Lung (tissue), 12 donors: Measurements from ENCODE around the gene POLA1. TPM values are rescaled to one million over a fixed set of nuclear protein-coding genes. Genes with fewer than 3 reads are reported as not detected.

Source experiments
- ATAC-seq: fragments of 200-7000 bp; cut with Tn5 transposase; one replicate; pipeline ENCODE4 v1.9.1; 2020; ENCODE audit warnings: moderate number of reproducible peaks; ENCODE audit not compliant: insufficient read depth, low FRiP score
- DNase-seq, 3 donors: peaks; one replicate each; pipeline ENCODE4 v3.0.0-alpha.2; 2013 to 2017
- H3K27ac ChIP-seq, 2 donors: one replicate each; pipeline ENCODE4 v1.5.1; 2013; ENCODE audit warnings: mild to moderate bottlenecking in 2 of 2, moderate library complexity in 2 of 2, control low read depth in 1 of 2, inconsistent platforms in 1 of 2, low read depth in 1 of 2, low read length in 1 of 2
- H3K27me3 ChIP-seq, 3 donors: one replicate each; pipeline ENCODE4 v1.5.1; 2013; ENCODE audit warnings: low read length in 2 of 3; ENCODE audit not compliant: control insufficient read depth in 3 of 3, insufficient read depth in 3 of 3
- H3K36me3 ChIP-seq, 4 donors: one replicate each; pipeline ENCODE4 v1.5.1; 2013; ENCODE audit warnings: low read length in 4 of 4, mild to moderate bottlenecking in 1 of 4, moderate library complexity in 1 of 4; ENCODE audit not compliant: control insufficient read depth in 4 of 4, insufficient read depth in 4 of 4
- H3K4me1 ChIP-seq, 5 donors: one replicate each; pipeline ENCODE4 v1.5.1; 2013; ENCODE audit warnings: low read length in 5 of 5, mild to moderate bottlenecking in 2 of 5, moderate library complexity in 1 of 5; ENCODE audit not compliant: control insufficient read depth in 5 of 5, insufficient read depth in 5 of 5
- H3K4me3 ChIP-seq: one replicate; pipeline ENCODE4 v1.5.1; 2013; ENCODE audit warnings: mild to moderate bottlenecking, control low read depth, moderate library complexity
- H3K9ac ChIP-seq, 2 donors: one replicate each; pipeline ENCODE4 v1.5.1; 2013; ENCODE audit warnings: low read length in 2 of 2, control low read depth in 1 of 2; ENCODE audit not compliant: insufficient read depth in 1 of 2
- H3K9me3 ChIP-seq, 4 donors: one replicate each; pipeline ENCODE4 v1.5.1; 2013; ENCODE audit warnings: low read length in 3 of 4, mild to moderate bottlenecking in 1 of 4, moderate library complexity in 1 of 4; ENCODE audit not compliant: control insufficient read depth in 4 of 4, insufficient read depth in 3 of 4
- CTCF ChIP-seq: IDR thresholded peaks from 2 replicates; pipeline ENCODE4 v1.5.1; 2012; ENCODE audit warnings: mild to moderate bottlenecking; ENCODE audit errors: control extremely low read depth, extremely low read depth
- WGBS, 2 donors: extraction: QIAGEN DNeasy Blood & Tissue Kit; methylation state at CpG; one replicate each; pipeline ENCODE4 v1.1.7; 2013; 5-methylcytosine and 5-hydroxymethylcytosine counted together
- polyA plus RNA-seq, 2 donors: library from polyadenylated mRNA; stranded (reverse); fragments of 200-250 nt; gene quantifications; one replicate each; pipeline ENCODE4 v1.2.1, GENCODE V29; 2013
- total RNA-seq, 2 donors: library from RNA; depleted of rRNA in 1 of 2; stranded (reverse); fragments of >200 nt in 1 of 2; gene quantifications; one replicate each; pipeline ENCODE4 v1.2.1, GENCODE V29; 2014 to 2021
- donor health status: control.
- donor health status: control.
- donor health status: Bipolar disorder and iron deficiency.
- donor health status: healthy.
- donor health status: DM: yes; HTN: yes; CAD: no.

Gene POLA1
- total and polyA plus RNA-seq, 4 donors, result 2.4 to 18.7 (median 6.1) TPM

GRCh38 chrX:25007059-25008053, 313.6 kb downstream of the POLA1 start:
- 5 to 25% methylated on average over 35 to 64 of the region's 64 CpGs for WGBS, 2 donors
- Histone ChIP-seq H3K4me1 (peaks cover 0 to 10% (median 4%) of the 10 kb centered on the region in 5 donors), H3K9me3 (peaks cover 0 to 19% (median 0%) of the 10 kb centered on the region in 4 donors), H3K9ac (no peak overlapping the region), H3K4me3 (no peak overlapping the region), H3K36me3 (no peaks in the 10 kb centered on the region), H3K27me3 (peaks cover 36 to 82% (median 71%) of the 10 kb centered on the region in 3 donors), H3K27ac (no peak overlapping the region)
- ATAC-seq (no peak), DNase-seq (peak in 1 of 3 donors; percentile 1)
- no peak for TF ChIP-seq CTCF

- Histone ChIP-seq H3K4me1 (peaks cover 0 to 12% (median 3%) of the 10 kb centered on the region in 5 donors), H3K36me3 (no peaks in the 10 kb centered on the region), H3K27me3 (peaks cover 34 to 78% (median 69%) of the 10 kb centered on the region in 3 donors), H3K27ac (no peak overlapping the region), H3K4me3 (no peak overlapping the region), H3K9ac (no peak overlapping the region), H3K9me3 (peaks cover 0 to 17% (median 0%) of the 10 kb centered on the region in 4 donors)
- WGBS, 2 donors, result 19 to 35% methylated on average over 7 of the region's 7 CpGs
- ATAC-seq, result no peak
- peak in 1 of 3 donors; percentile 2 for DNase-seq
- no peak for TF ChIP-seq CTCF
Measured at GRCh38 chrX:25009407-25009806, 315.7 kb downstream of the POLA1 start.

- no peak for TF ChIP-seq CTCF
Measured at GRCh38 chrX:25010784-25011588, 317.3 kb downstream of the POLA1 start.

More at GRCh38 chrX:25010784-25011588, 317.3 kb downstream of the POLA1 start:
- ATAC-seq (no peak), DNase-seq (no peak)
- Histone ChIP-seq H3K9me3 (peaks cover 0 to 11% (median 0%) of the 10 kb centered on the region in 4 donors), H3K9ac (no peak overlapping the region), H3K27me3 (peaks cover 23 to 82% (median 80%) of the 10 kb centered on the region in 3 donors), H3K4me1 (peaks cover 0 to 10% (median 0%) of the 10 kb centered on the region in 5 donors), H3K27ac (no peak overlapping the region), H3K36me3 (no peaks in the 10 kb centered on the region), H3K4me3 (no peak overlapping the region)
- WGBS, 2 donors, result 4 to 26% methylated on average over 33 of the region's 33 CpGs
